Loucy (cell line): ENCODE measurements around the gene FAIM2.

Experiments
- H2AFZ ChIP-seq: fragments of 200-600 bp; sonication (generic); 2 replicates; pipeline ENCODE4 v1.6.0; 2016; ENCODE audit warnings: antibody characterized with exemption, mild to moderate bottlenecking, low read length, moderate library complexity
- H3F3A ChIP-seq: fragments of 200-600 bp; 2 replicates; pipeline ENCODE4 v1.6.0; 2016; ENCODE audit warnings: antibody characterized with exemption, low read depth, mild to moderate bottlenecking
- H3K27me3 ChIP-seq: fragments of 200-600 bp; sonication (generic); 2 replicates; pipeline ENCODE4 v1.6.1; 2014; ENCODE audit warnings: low read length, mild to moderate bottlenecking; ENCODE audit not compliant: insufficient read depth, poor library complexity, severe bottlenecking
- H3K36me3 ChIP-seq: fragments of 200-600 bp; sonication (generic); 2 replicates; pipeline ENCODE4 v1.6.1; 2016; ENCODE audit warnings: low read length; ENCODE audit not compliant: insufficient read depth
- H3K4me1 ChIP-seq: fragments of 200-600 bp; sonication (generic); 2 replicates; pipeline ENCODE4 v1.5.1; 2014; ENCODE audit warnings: low read length, mild to moderate bottlenecking; ENCODE audit not compliant: insufficient read depth, poor library complexity, severe bottlenecking
- H3K4me2 ChIP-seq: fragments of 200-600 bp; sonication (generic); 2 replicates; pipeline ENCODE4 v1.6.0; 2014; ENCODE audit warnings: antibody characterized with exemption, low read length, low read depth, mild to moderate bottlenecking; ENCODE audit not compliant: poor library complexity, severe bottlenecking
- H3K4me3 ChIP-seq: fragments of 200-600 bp; sonication (generic); 2 replicates; pipeline ENCODE4 v1.5.1; 2014; ENCODE audit warnings: low read length, mild to moderate bottlenecking, mixed read lengths; ENCODE audit not compliant: poor library complexity, severe bottlenecking
- H3K79me2 ChIP-seq: fragments of 200-600 bp; sonication (generic); 2 replicates; pipeline ENCODE4 v1.6.1; 2014; ENCODE audit warnings: low read length; ENCODE audit not compliant: insufficient read depth
- H3K9ac ChIP-seq: fragments of 200-600 bp; sonication (generic); 2 replicates; pipeline ENCODE4 v1.6.0; 2014; ENCODE audit warnings: mild to moderate bottlenecking, low read depth, low read length, moderate library complexity; ENCODE audit not compliant: poor library complexity, severe bottlenecking
- H3K9me2 ChIP-seq: fragments of 200-600 bp; sonication (generic); replicated peaks from 2 replicates; pipeline ENCODE4 v1.6.1; 2016; ENCODE audit warnings: low read depth, low read length, mixed read lengths
- H3K9me3 ChIP-seq: fragments of 200-600 bp; sonication (generic); 2 replicates; pipeline ENCODE4 v1.6.1; 2014; ENCODE audit warnings: mild to moderate bottlenecking, antibody characterized with exemption, low read length, low read depth; ENCODE audit not compliant: insufficient read depth
- H4K20me1 ChIP-seq: fragments of 200-600 bp; sonication (generic); 2 replicates; pipeline ENCODE4 v1.6.0; 2014; ENCODE audit warnings: antibody characterized with exemption, low read length, mild to moderate bottlenecking; ENCODE audit not compliant: insufficient read depth, poor library complexity, severe bottlenecking
- CTCF ChIP-seq: fragments of 200-600 bp; sonication (generic); conservative IDR thresholded peaks from 2 replicates; pipeline ENCODE4 v1.5.1; 2014; ENCODE audit warnings: mild to moderate bottlenecking, antibody characterized with exemption, low read length
- EZH2phosphoT487 ChIP-seq: fragments of 200-600 bp; IDR thresholded peaks from 2 replicates; pipeline ENCODE4 v1.6.1; 2018; ENCODE audit warnings: antibody characterized with exemption, mild to moderate bottlenecking, moderate library complexity, borderline replicate concordance

Gene FAIM2

DNA sequence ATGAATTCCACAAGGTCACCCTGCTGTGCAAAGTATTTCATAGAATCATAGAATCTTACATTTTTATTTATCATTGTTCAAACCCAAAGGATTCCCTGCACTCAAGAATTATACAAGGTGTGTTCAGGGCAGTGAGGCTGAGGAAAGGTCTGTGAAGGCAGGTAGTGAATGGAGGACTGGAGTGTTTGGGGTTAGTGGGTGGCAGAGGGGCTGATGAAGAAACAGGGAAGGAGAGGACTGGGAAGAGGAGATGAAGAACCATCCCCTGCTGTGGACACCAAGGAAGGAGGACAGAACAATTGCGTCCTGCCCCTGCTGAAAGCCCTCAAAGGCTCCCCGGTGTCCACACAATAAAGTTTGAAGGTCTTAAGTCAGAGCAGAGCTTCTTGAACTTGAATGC, 50.0 kb downstream of the FAIM2 start:
- no peaks in the 10 kb centered on the region for H3K9me3 ChIP-seq
- no peaks in the 10 kb centered on the region for H3K9me2 ChIP-seq
- no peaks in the 10 kb centered on the region for H3K36me3 ChIP-seq
- TF ChIP-seq CTCF (no peak), EZH2phosphoT487 (no peak)
- no peaks in the 10 kb centered on the region for H3F3A ChIP-seq
- no peak overlapping the region for H3K9ac ChIP-seq
- no peak overlapping the region for H3K4me2 ChIP-seq
- no peak overlapping the region for H2AFZ ChIP-seq
- H4K20me1 ChIP-seq, result no peaks in the 10 kb centered on the region
- H3K4me3 ChIP-seq, result no peak overlapping the region
- H3K4me1 ChIP-seq, result no peaks in the 10 kb centered on the region
- H3K27me3 ChIP-seq, result no peaks in the 10 kb centered on the region
- no peaks in the 10 kb centered on the region for H3K79me2 ChIP-seq

DNA sequence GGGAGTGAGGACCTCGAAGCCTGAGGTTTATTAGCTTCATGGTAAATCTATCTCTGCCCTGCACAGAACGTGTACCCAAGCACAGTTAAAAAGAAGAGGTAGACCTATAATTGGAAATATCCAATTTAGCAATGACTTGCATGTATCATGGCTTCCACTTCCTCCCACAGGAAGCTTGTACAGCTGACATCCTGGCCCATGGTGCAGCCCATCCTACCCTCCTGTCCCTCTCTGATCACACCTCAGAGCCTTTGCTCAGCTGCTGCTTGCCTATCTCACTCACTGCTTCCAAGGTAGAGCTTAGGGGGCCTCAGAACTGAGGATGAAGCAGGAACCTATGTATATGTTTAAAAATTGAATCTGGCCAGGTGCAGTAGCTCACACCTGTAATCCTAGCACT, 56.5 kb downstream of the FAIM2 start:
- no peaks in the 10 kb centered on the region for H3K9me2 ChIP-seq
- peak overlapping the region; percentile 36 for H3K4me2 ChIP-seq
- H3K36me3 ChIP-seq, result no peaks in the 10 kb centered on the region
- H4K20me1 ChIP-seq, result no peaks in the 10 kb centered on the region
- peak overlapping the region; percentile 53 for H2AFZ ChIP-seq
- no peaks in the 10 kb centered on the region for H3K27me3 ChIP-seq
- peaks cover 18% of the 10 kb centered on the region for H3K4me1 ChIP-seq
- H3F3A ChIP-seq, result 0 out of 2 replicates have a peak, but pooled peaks cover 4% of the 10 kb centered on the region
- TF ChIP-seq EZH2phosphoT487 (no peak), CTCF (no peak)
- H3K79me2 ChIP-seq, result peaks cover 6% of the 10 kb centered on the region; the same call in 1 of the 2 replicates
- H3K9me3 ChIP-seq, result no peaks in the 10 kb centered on the region
- H3K4me3 ChIP-seq, result peak overlapping the region; percentile 3
- H3K9ac ChIP-seq, result no peak overlapping the region

GRCh38 chr12:49846032-49846431, 57.7 kb downstream of the FAIM2 start:
- H3K36me3 ChIP-seq, result no peaks in the 10 kb centered on the region
- no peak overlapping the region for H3K4me3 ChIP-seq
- no peak overlapping the region for H2AFZ ChIP-seq
- peaks cover 11% of the 10 kb centered on the region; the same call in 1 of the 2 replicates for H3K79me2 ChIP-seq
- H3K4me2 ChIP-seq, result no peak overlapping the region
- no peaks in the 10 kb centered on the region for H3K9me3 ChIP-seq
- no peaks in the 10 kb centered on the region for H3K27me3 ChIP-seq
- H3K9ac ChIP-seq, result no peak overlapping the region
- H3K9me2 ChIP-seq, result no peaks in the 10 kb centered on the region
- TF ChIP-seq CTCF, result no peak
- no peak for TF ChIP-seq EZH2phosphoT487
- H3K4me1 ChIP-seq, result peaks cover 24% of the 10 kb centered on the region
- 0 out of 2 replicates have a peak, but pooled peaks cover 6% of the 10 kb centered on the region for H3F3A ChIP-seq
- no peaks in the 10 kb centered on the region for H4K20me1 ChIP-seq
